Measurements from ENCODE around the gene ADCY3. TPM values are rescaled to one million over a fixed set of nuclear protein-coding genes. Genes with fewer than 3 reads are reported as not detected.

The ADCY3 gene
- total RNA-seq, 1 donor from 2014 or later, result 25.3 TPM

- DNase-seq, result no peak
Observed at GRCh38 chr2:24903161-24904103, 16.6 kb downstream of the ADCY3 start.

GRCh38 chr2:24899361-24899910, 20.6 kb downstream of the ADCY3 start:
- no peak for DNase-seq

- no peak for DNase-seq
Observed at GRCh38 chr2:24898122-24899109, 21.6 kb downstream of the ADCY3 start.

GRCh38 chr2:24894750-24895149, 25.3 kb downstream of the ADCY3 start:
- DNase-seq, result no peak

- no peak for DNase-seq
Observed at GRCh38 chr2:24893934-24894333, 26.1 kb downstream of the ADCY3 start.

- DNase-seq, result no peak
Observed at GRCh38 chr2:24892928-24893327, 27.1 kb downstream of the ADCY3 start.

GRCh38 chr2:24891201-24891600, 28.8 kb downstream of the ADCY3 start:
- no peak for DNase-seq

- no peak for DNase-seq
Observed at GRCh38 chr2:24889221-24889620, 30.8 kb downstream of the ADCY3 start.

GRCh38 chr2:24888177-24888576, 31.9 kb downstream of the ADCY3 start:
- no peak for DNase-seq

- DNase-seq, result no peak
Observed at GRCh38 chr2:24887307-24887874, 32.6 kb downstream of the ADCY3 start.

- DNase-seq, result no peak
Observed at GRCh38 chr2:24886691-24887304, 33.2 kb downstream of the ADCY3 start.

GRCh38 chr2:24886126-24886501, 33.9 kb downstream of the ADCY3 start:
- DNase-seq, result no peak

- DNase-seq, result no peak
Observed at GRCh38 chr2:24885221-24886125, 34.6 kb downstream of the ADCY3 start.

- DNase-seq, result no peak
Observed at GRCh38 chr2:24883946-24884345, 36.1 kb downstream of the ADCY3 start.

- DNase-seq, result no peak
Observed at GRCh38 chr2:24881623-24882022, 38.4 kb downstream of the ADCY3 start.

GRCh38 chr2:24881158-24881557, 38.9 kb downstream of the ADCY3 start:
- DNase-seq, result no peak

- no peak for DNase-seq
Observed at GRCh38 chr2:24878341-24878740, 41.7 kb downstream of the ADCY3 start.

GRCh38 chr2:24877646-24878045, 42.4 kb downstream of the ADCY3 start:
- no peak for DNase-seq

- DNase-seq, result no peak
Observed at GRCh38 chr2:24877067-24877466, 43.0 kb downstream of the ADCY3 start.

GRCh38 chr2:24875901-24876300, 44.1 kb downstream of the ADCY3 start:
- no peak for DNase-seq

- no peak for DNase-seq
Observed at GRCh38 chr2:24875272-24875671, 44.8 kb downstream of the ADCY3 start.

Measured in skin of body (tissue), 2 donors.